ENCODE measurements around the gene ZNF382.

The ZNF382 gene

GRCh38 chr19:36605877-36606478 lies 865 bp downstream of the ZNF382 start:
- no peaks in the 10 kb centered on the region for H3K4me1 ChIP-seq (ENCODE audit: control insufficient read depth, insufficient read depth, low read length)
- H3K4me3 ChIP-seq (ENCODE audit: low read depth, low read length), result peak overlapping the region; percentile 91
- H3K9ac ChIP-seq (ENCODE audit: low read depth, low read length), result no peak overlapping the region

GRCh38 chr19:36627057-36627456 lies 21.9 kb downstream of the ZNF382 start:
- peaks cover 23% of the 10 kb centered on the region for H3K9me3 ChIP-seq (ENCODE audit: control insufficient read depth, insufficient read depth, low read length)

More at GRCh38 chr19:36605877-36606478, 865 bp downstream of the ZNF382 start:
- Histone ChIP-seq H3K27me3 (ENCODE audit: control insufficient read depth, insufficient read depth, low read length) (peaks cover 12% of the 10 kb centered on the region), H3K9me3 (ENCODE audit: control insufficient read depth, insufficient read depth, low read length) (no peaks in the 10 kb centered on the region), H3K36me3 (ENCODE audit: control insufficient read depth, insufficient read depth, low read length) (peaks cover 2% of the 10 kb centered on the region)

GRCh38 chr19:36635342-36635741 lies 30.2 kb downstream of the ZNF382 start:
- peaks cover 7% of the 10 kb centered on the region for H3K36me3 ChIP-seq (ENCODE audit: control insufficient read depth, insufficient read depth, low read length)
- no peak overlapping the region for H3K4me3 ChIP-seq (ENCODE audit: low read depth, low read length)
- H3K9ac ChIP-seq (ENCODE audit: low read depth, low read length), result no peak overlapping the region
- no peaks in the 10 kb centered on the region for H3K4me1 ChIP-seq (ENCODE audit: control insufficient read depth, insufficient read depth, low read length)
- H3K9me3 ChIP-seq (ENCODE audit: control insufficient read depth, insufficient read depth, low read length), result peaks cover 12% of the 10 kb centered on the region
- no peaks in the 10 kb centered on the region for H3K27me3 ChIP-seq (ENCODE audit: control insufficient read depth, insufficient read depth, low read length)

More at GRCh38 chr19:36627057-36627456, 21.9 kb downstream of the ZNF382 start:
- Histone ChIP-seq H3K9ac (ENCODE audit: low read depth, low read length) (no peak overlapping the region), H3K4me1 (ENCODE audit: control insufficient read depth, insufficient read depth, low read length) (no peaks in the 10 kb centered on the region), H3K27me3 (ENCODE audit: control insufficient read depth, insufficient read depth, low read length) (no peaks in the 10 kb centered on the region), H3K36me3 (ENCODE audit: control insufficient read depth, insufficient read depth, low read length) (peaks cover 2% of the 10 kb centered on the region), H3K4me3 (ENCODE audit: low read depth, low read length) (no peak overlapping the region)

- H3K9ac ChIP-seq (ENCODE audit: low read depth, low read length), result no peak overlapping the region
- no peaks in the 10 kb centered on the region for H3K4me1 ChIP-seq (ENCODE audit: control insufficient read depth, insufficient read depth, low read length)
- H3K9me3 ChIP-seq (ENCODE audit: control insufficient read depth, insufficient read depth, low read length), result peaks cover 16% of the 10 kb centered on the region
- peaks cover 7% of the 10 kb centered on the region for H3K36me3 ChIP-seq (ENCODE audit: control insufficient read depth, insufficient read depth, low read length)
- no peaks in the 10 kb centered on the region for H3K27me3 ChIP-seq (ENCODE audit: control insufficient read depth, insufficient read depth, low read length)
- H3K4me3 ChIP-seq (ENCODE audit: low read depth, low read length), result no peak overlapping the region
Measured at GRCh38 chr19:36638862-36639510, 33.9 kb downstream of the ZNF382 start.

GRCh38 chr19:36646746-36647145 lies 41.6 kb downstream of the ZNF382 start:
- Histone ChIP-seq H3K4me1 (ENCODE audit: control insufficient read depth, insufficient read depth, low read length) (no peaks in the 10 kb centered on the region), H3K9ac (ENCODE audit: low read depth, low read length) (no peak overlapping the region), H3K9me3 (ENCODE audit: control insufficient read depth, insufficient read depth, low read length) (peaks cover 8% of the 10 kb centered on the region), H3K36me3 (ENCODE audit: control insufficient read depth, insufficient read depth, low read length) (peaks cover 4% of the 10 kb centered on the region), H3K4me3 (ENCODE audit: low read depth, low read length) (no peak overlapping the region), H3K27me3 (ENCODE audit: control insufficient read depth, insufficient read depth, low read length) (no peaks in the 10 kb centered on the region)

GRCh38 chr19:36652958-36653357 lies 47.8 kb downstream of the ZNF382 start:
- Histone ChIP-seq H3K9ac (ENCODE audit: low read depth, low read length) (no peak overlapping the region), H3K27me3 (ENCODE audit: control insufficient read depth, insufficient read depth, low read length) (no peaks in the 10 kb centered on the region), H3K4me3 (ENCODE audit: low read depth, low read length) (no peak overlapping the region), H3K36me3 (ENCODE audit: control insufficient read depth, insufficient read depth, low read length) (peaks cover 6% of the 10 kb centered on the region), H3K9me3 (ENCODE audit: control insufficient read depth, insufficient read depth, low read length) (peaks cover 3% of the 10 kb centered on the region), H3K4me1 (ENCODE audit: control insufficient read depth, insufficient read depth, low read length) (no peaks in the 10 kb centered on the region)

GRCh38 chr19:36665832-36666231 lies 60.7 kb downstream of the ZNF382 start:
- Histone ChIP-seq H3K36me3 (ENCODE audit: control insufficient read depth, insufficient read depth, low read length) (no peaks in the 10 kb centered on the region), H3K9ac (ENCODE audit: low read depth, low read length) (peak overlapping the region; percentile 93), H3K9me3 (ENCODE audit: control insufficient read depth, insufficient read depth, low read length) (no peaks in the 10 kb centered on the region), H3K27me3 (ENCODE audit: control insufficient read depth, insufficient read depth, low read length) (no peaks in the 10 kb centered on the region), H3K4me3 (ENCODE audit: low read depth, low read length) (peak overlapping the region; percentile 100), H3K4me1 (ENCODE audit: control insufficient read depth, insufficient read depth, low read length) (no peaks in the 10 kb centered on the region)

GRCh38 chr19:36668646-36669045 lies 63.5 kb downstream of the ZNF382 start:
- Histone ChIP-seq H3K4me3 (ENCODE audit: low read depth, low read length) (peak overlapping the region; percentile 8), H3K4me1 (ENCODE audit: control insufficient read depth, insufficient read depth, low read length) (no peaks in the 10 kb centered on the region), H3K36me3 (ENCODE audit: control insufficient read depth, insufficient read depth, low read length) (no peaks in the 10 kb centered on the region), H3K9ac (ENCODE audit: low read depth, low read length) (no peak overlapping the region), H3K9me3 (ENCODE audit: control insufficient read depth, insufficient read depth, low read length) (no peaks in the 10 kb centered on the region), H3K27me3 (ENCODE audit: control insufficient read depth, insufficient read depth, low read length) (no peaks in the 10 kb centered on the region)

- Histone ChIP-seq H3K9ac (ENCODE audit: low read depth, low read length) (no peak overlapping the region), H3K4me1 (ENCODE audit: control insufficient read depth, insufficient read depth, low read length) (no peaks in the 10 kb centered on the region), H3K27me3 (ENCODE audit: control insufficient read depth, insufficient read depth, low read length) (no peaks in the 10 kb centered on the region), H3K36me3 (ENCODE audit: control insufficient read depth, insufficient read depth, low read length) (no peaks in the 10 kb centered on the region), H3K4me3 (ENCODE audit: low read depth, low read length) (no peak overlapping the region), H3K9me3 (ENCODE audit: control insufficient read depth, insufficient read depth, low read length) (no peaks in the 10 kb centered on the region)
Measured at GRCh38 chr19:36672368-36672767, 67.3 kb downstream of the ZNF382 start.

GRCh38 chr19:36674201-36674600 lies 69.1 kb downstream of the ZNF382 start:
- no peaks in the 10 kb centered on the region for H3K27me3 ChIP-seq (ENCODE audit: control insufficient read depth, insufficient read depth, low read length)
- H3K9ac ChIP-seq (ENCODE audit: low read depth, low read length), result no peak overlapping the region
- H3K36me3 ChIP-seq (ENCODE audit: control insufficient read depth, insufficient read depth, low read length), result no peaks in the 10 kb centered on the region

GRCh38 chr19:36679455-36679854 lies 74.3 kb downstream of the ZNF382 start:
- Histone ChIP-seq H3K36me3 (ENCODE audit: control insufficient read depth, insufficient read depth, low read length) (no peaks in the 10 kb centered on the region), H3K9ac (ENCODE audit: low read depth, low read length) (no peak overlapping the region), H3K9me3 (ENCODE audit: control insufficient read depth, insufficient read depth, low read length) (no peaks in the 10 kb centered on the region), H3K4me3 (ENCODE audit: low read depth, low read length) (no peak overlapping the region), H3K27me3 (ENCODE audit: control insufficient read depth, insufficient read depth, low read length) (no peaks in the 10 kb centered on the region), H3K4me1 (ENCODE audit: control insufficient read depth, insufficient read depth, low read length) (no peaks in the 10 kb centered on the region)

More at GRCh38 chr19:36674201-36674600, 69.1 kb downstream of the ZNF382 start:
- Histone ChIP-seq H3K4me3 (ENCODE audit: low read depth, low read length) (no peak overlapping the region), H3K9me3 (ENCODE audit: control insufficient read depth, insufficient read depth, low read length) (no peaks in the 10 kb centered on the region), H3K4me1 (ENCODE audit: control insufficient read depth, insufficient read depth, low read length) (no peaks in the 10 kb centered on the region)
